HG02623 (cell line): ENCODE data around the gene ATL3.
"Not testable (repeated sequence)": the region's sequence is repeated elsewhere in the genome, so short reads cannot be mapped to it uniquely, and the experiment has no call there.

ENCODE experiments used
- ATAC-seq: cut with Tn5 transposase; IDR thresholded peaks from one replicate; pipeline ENCODE4 v1.9.1; 2021; ENCODE audit warnings: moderate library complexity; ENCODE audit not compliant: unreplicated experiment

The ATL3 gene

GRCh38 chr11:63671322-63672155 is at the start of gene ATL3:
Gene ATL3, minus strand, starts transcription at chr11:63671376. Its CDS starts 41 bp downstream, at chr11:63671335.
- peak; percentile 91 for ATAC-seq

GRCh38 chr11:63720611-63721010 is 49.4 kb upstream of the ATL3 start:
- ATAC-seq: no peak

GRCh38 chr11:63719987-63720386 is 48.8 kb upstream of the ATL3 start:
- ATAC-seq: no peak

GRCh38 chr11:63719001-63719400 is 47.8 kb upstream of the ATL3 start:
- no peak for ATAC-seq

- ATAC-seq: no peak
Measured at GRCh38 chr11:63716046-63716445, 44.9 kb upstream of the ATL3 start.

GRCh38 chr11:63713766-63714165 is 42.6 kb upstream of the ATL3 start:
- ATAC-seq: no peak

GRCh38 chr11:63711838-63712237 is 40.7 kb upstream of the ATL3 start:
- no peak for ATAC-seq

- no peak for ATAC-seq
Measured at GRCh38 chr11:63710476-63711217, 39.5 kb upstream of the ATL3 start.

- no peak for ATAC-seq
Measured at GRCh38 chr11:63709336-63709884, 38.2 kb upstream of the ATL3 start.

- no peak for ATAC-seq
Measured at GRCh38 chr11:63708764-63709163, 37.6 kb upstream of the ATL3 start.

- ATAC-seq: no peak
Measured at GRCh38 chr11:63705526-63705925, 34.4 kb upstream of the ATL3 start.

- ATAC-seq: no peak
Measured at GRCh38 chr11:63699896-63700295, 28.7 kb upstream of the ATL3 start.

- ATAC-seq: no peak
Measured at GRCh38 chr11:63698976-63699733, 28.0 kb upstream of the ATL3 start.

GRCh38 chr11:63694596-63694995 is 23.4 kb upstream of the ATL3 start:
- ATAC-seq: no peak

GRCh38 chr11:63687845-63688244 is 16.7 kb upstream of the ATL3 start:
- no peak for ATAC-seq

GRCh38 chr11:63686926-63687325 is 15.8 kb upstream of the ATL3 start:
- no peak for ATAC-seq

- ATAC-seq: not testable (repeated sequence)
Measured at GRCh38 chr11:63685158-63685721, 14.1 kb upstream of the ATL3 start.

- no peak for ATAC-seq
Measured at GRCh38 chr11:63683133-63683991, 12.2 kb upstream of the ATL3 start.

GRCh38 chr11:63682066-63683021 is 11.2 kb upstream of the ATL3 start:
- no peak for ATAC-seq
